NOMO-1 treated with dmso at 0.1 percent for 144 hours (cell line): Measurements from ENCODE around the gene STK17B.
"Not testable (repeated sequence)": the region's sequence is repeated elsewhere in the genome, so short reads cannot be mapped to it uniquely, and the experiment has no call there.

Experiments used
- DNase-seq: peaks from one replicate; lab custom pipeline; 2025; ENCODE audit not compliant: unreplicated experiment; lab: John Stamatoyannopoulos, UW

The STK17B gene

DNA sequence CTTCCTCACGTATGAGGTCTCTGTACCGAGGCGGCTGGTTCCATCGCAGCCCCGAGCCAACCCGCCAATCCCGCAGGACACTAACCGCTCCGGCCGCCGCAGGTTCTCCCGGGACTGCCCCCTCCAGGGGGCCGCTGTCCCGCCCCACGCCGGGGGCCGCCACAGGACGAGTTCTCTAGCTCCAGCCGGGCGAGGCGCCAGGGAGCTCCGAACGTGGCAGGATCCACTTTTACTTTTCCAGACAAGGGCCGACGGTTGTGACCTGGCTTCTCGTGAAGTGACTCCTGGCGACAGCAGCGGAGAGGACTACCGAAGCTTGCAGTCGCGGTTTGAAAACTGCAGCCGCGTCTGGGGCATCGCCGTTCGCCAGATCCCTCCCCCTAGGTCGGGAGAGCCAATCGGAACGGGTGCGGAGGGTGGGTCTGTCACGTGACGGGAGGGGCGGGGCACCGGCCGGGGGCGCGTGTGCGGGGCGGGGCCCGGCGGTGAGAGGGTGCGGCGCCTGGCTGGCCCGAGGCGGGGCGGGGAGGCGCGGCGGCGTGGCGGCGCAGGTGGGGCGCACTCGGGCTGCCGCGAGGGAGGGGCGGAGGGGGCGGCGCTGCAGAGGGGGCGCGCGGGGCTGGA, at the start of gene STK17B:
Gene STK17B (minus strand): TSS at position 331 of the 624 bp plus-strand sequence. CDS start 8,195 bp downstream, outside the sequence.
- DNase-seq, result peak; percentile 97

DNA sequence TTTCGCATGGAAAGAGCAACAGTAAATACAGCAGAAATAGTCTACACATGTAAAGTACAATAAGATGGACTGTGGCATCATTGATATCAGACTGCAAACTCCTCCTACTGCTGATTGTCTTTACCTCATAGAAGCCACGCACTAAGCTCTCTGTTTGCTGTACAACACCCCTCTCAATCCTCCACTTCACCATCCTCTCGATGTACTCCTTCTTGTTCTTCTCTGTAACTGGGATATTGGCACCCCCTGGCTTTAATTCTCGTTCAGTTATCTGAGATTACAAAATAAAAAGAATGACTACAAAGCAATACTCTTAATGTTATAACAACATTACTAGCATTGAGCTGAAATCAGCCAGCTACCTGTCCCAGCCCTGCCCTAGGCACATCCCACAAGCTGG, 49.3 kb upstream of the STK17B start:
- no peak for DNase-seq

DNA sequence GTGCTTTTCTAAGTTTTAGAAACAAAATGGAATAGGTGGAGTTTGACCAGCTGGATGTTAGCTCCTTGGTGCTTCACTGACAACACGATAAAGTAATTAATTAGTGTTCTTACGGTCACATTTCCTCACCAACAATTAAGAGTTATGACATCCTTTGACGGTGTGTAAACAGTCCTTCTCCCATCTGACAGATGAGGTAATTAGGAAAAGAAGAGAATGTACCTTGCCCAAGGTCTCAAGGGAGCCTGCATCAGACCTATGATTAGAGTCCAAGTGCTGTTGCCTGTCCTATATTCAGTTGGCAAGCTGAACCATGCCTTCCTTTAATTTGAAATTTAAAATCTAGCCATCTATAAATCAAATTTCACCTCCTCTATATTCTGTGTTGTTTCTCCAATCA, 48.3 kb upstream of the STK17B start:
- DNase-seq, result no peak

DNA sequence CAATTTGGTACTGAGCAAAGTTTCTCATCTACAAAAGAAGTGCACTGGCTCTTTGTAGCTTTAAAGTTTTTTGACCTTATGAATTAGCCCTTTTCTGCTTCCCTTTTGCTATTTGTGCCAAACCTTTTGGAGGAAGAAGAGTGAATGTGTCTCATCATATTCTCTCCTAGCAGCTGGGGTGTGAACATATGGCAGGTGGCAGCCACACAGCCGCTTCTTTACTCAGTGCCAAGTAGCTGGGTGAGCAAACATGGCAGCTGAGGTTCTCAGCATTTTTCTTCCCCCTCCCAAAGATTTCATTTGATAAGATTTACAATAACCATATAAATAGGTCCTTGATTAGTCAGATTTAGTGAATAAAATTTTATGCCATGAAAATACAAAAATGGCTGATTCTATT, 46.7 kb upstream of the STK17B start:
- DNase-seq, result no peak

DNA sequence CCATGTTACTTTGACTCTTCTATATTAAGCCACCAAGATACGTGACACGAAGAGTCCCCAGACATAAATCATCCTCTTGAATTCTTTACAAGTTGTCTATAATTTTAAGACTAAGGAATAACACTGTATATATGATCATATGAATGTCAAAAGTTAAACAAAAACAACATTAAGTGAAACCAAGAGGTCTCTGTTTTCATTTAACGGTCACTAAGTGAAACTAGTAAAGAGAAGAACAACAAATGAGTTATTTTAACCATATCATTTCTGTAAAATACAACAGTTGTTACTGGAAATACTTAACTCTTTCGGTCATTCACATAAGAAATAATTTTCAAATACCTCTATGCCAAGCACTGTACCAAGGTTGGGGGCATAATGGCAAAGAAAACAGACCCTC, 45.7 kb upstream of the STK17B start:
- no peak for DNase-seq

DNA sequence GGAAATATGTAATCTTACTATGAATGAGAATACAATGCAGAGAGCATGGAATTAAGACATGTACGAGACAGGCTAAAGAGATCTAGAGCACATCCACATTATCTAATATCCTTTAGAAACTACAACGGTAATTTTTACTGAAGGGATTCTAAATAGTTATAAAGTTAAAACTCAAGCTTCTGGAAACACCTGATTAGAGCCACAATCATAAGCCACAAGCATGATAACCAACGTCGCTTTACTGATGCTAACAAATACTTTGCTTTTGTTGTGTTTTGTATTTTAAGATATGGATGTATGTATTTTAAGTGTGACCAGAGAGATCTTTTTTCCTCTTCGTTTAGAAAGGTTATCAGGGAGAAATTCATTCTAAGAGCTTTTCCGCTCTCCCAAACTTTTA, 44.0 kb upstream of the STK17B start:
- DNase-seq, result no peak

DNA sequence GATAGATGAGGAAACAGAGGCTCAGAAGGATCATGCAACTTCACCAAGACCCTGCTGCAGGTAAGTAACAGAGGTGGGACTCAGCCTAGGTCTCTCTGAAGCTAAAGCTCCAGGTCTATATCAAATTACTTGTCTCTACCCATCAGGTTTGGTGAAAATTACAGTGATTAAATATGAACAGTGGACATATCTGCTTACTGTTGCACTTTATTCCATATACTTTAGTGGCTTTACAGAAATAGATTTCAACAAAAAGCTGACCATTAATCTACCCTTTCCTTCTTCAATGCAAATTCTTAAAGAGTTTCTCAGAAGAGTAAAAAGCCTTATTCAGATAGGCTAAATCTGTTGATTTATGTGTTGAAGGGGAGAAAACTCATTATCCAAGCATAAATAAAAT, 42.8 kb upstream of the STK17B start:
- no peak for DNase-seq

DNA sequence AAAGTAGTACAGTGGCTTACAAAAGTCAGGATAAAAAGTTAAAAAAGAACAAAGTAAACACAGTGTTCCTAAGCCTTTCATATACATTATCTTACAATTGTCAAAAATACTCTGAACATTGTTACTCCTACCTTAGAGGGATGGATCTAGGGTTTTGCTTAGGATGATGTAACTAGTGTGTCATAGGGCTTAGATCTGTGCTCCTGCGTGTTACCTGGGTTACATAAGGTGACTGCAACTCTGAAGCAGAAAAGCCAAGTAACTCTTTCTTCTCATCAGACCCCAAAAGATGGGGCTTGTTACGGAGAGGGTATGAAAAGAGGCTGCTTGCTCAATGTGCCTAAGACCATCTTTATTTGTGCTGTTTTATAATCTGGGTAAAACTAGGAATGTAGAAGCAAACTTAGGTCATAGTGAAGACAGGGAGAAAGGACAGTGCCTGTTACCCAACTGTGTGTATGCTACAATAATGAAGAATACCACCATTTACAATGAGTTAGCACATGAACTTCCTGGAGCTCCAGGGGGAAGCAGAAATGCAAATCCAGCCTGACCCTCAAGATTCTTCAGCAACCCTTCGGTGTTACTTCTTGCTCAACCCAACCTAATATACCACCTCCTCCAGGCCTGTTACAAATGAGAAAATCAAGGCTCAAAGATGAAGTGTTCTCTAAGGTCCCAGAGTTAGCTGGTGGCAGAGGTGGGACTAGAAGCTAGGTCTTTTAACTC, 42.0 kb upstream of the STK17B start:
- no peak for DNase-seq

DNA sequence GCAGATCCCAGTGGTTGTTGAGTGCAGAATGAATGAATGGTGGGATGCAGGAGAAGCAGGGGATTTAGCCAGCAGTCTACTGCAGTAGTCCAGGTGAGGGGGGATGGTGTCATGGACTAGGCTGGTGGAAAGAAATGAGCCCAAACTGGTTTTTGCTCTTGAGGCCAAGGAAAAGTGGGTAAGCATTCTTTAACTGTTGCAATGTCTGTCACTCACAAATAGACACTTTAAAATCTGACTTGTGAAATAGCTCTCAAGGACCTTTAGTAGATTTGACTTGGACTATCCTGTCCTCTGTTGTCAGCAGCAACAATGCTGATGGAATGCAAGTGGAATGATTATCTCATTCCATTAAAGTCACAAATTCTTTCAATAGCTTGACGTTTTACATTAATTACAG, 37.5 kb upstream of the STK17B start:
- DNase-seq, result no peak

DNA sequence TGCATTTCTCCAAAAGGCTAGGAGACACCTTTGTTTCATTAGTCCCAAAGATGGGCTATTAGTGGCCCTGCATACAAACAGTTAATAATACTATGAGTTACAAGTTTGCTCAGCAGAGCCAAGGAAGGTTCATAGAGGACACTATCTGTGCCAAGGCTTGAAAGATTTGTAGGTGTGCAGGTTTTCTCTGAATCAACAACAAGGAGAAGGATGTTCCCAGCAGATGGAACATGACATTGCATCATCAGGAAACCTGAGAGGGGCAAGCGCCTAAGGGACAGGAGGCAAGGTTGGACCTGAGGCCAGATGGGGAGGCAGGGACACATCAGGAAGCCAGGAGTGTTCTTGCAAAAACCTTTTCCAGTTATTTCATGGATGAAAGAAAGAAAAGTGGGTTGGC, 35.4 kb upstream of the STK17B start:
- DNase-seq, result no peak

DNA sequence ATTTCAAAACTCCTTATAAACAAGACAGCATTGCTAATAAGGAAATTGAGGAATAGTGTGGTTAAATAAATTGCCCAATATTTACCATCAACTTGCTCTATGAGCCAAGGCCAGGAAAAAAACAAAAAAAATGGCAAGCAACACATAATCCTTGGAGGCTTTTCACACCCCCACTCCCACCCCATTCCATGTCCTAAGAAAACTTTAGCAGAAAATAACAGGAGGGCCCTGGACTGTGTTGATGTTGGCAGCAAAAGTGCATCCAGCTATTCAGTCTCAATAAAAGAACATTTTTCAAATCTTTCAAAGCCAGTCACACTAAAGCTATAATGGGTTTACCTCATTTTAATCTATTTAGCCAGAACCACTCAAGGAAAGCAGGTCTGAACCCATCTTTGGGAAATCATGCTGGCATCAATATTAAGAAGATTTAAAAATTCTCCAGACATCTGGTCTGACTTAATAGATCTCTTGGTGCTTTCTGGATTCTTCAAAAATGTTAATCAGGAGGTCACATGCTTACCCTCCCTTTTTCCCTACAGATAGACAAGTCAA, 34.6 kb upstream of the STK17B start:
- DNase-seq, result no peak

DNA sequence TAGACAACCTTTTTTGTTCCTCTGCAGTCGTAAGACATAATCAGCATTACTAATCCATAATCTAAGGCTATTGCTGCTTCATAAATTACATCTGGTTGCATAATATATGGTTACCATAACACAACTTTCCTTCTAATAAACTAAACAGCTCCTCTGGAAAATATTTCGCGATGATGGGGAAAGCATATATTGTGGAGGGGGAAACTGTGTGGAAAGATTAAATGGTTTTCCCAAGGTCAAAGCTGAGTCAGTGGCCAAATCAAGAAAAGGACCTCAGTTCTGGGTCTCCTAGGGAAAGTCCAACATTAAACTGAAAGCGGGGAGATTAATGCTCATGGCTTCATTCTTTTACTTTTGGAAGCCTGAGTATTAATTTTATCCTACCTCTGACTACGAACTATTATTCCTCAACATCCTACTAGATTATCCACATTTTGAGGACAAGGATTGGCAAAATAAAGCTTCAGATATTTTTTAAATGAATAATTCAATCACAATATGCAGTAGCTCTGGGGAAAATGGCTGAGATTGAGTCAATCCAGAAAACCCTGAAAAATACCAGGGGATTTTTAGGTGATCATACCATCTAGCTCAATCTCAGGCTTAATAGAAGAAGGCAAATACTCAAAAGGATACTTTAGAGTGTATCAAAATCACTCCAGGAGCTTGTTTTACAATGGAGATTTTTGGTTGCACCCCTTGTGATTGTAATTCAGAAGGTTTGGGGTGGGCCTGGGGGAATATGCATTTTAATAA, 33.8 kb upstream of the STK17B start:
- DNase-seq, result no peak

DNA sequence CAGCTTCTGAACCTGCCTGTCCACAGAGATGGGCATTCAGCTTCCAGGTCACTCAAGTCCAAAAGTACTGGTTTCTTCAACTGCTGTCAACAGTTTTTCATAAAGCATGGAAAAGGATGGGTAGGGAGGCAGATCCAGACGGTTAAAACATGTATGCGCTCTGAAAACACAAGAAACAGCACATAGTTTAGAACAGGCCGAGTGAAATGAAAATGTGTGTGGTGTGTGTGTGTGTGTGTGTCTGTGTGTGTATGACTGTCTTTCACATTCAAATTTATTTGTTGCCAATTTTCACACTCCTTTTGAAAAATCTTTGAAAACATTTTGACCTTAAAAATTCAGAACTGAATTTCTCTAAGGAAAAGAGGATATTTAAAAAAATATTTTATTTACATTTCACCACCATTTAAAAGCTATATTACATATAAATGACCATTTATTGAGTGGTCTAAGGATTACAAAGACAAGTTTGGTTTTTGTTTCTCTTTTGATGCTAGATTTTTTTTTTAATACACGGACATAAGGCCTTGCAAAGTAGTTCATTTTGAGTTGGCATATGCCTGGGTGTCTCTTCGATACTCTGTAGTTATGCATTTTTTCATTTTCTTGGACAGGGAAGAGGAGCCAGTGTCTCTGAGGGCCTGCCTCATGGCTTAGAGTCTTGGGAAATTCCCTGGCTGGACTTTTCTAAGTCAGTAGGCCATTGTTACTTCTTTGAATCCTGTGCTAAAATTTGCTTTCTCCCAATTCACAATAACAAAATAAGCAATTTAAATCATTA, 30.0 kb upstream of the STK17B start:
- DNase-seq, result no peak

DNA sequence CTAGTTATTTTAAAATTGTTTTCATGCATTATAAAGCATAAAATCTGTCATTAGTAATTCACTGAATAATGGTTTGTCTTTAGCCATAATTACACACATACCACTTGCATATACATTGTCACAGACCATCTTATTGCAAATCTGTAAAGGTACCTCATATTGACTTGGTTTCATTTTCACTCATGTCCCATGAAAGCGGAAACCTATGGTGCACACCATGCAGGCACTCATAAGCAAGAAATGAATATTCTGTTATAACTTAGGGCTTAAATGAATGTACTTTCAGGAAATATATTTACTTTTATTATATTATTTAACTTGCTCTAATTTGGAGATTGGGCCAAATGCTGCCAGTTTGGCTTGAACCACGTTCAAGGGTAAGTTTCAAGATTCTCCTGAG, 29.2 kb upstream of the STK17B start:
- DNase-seq, result no peak

DNA sequence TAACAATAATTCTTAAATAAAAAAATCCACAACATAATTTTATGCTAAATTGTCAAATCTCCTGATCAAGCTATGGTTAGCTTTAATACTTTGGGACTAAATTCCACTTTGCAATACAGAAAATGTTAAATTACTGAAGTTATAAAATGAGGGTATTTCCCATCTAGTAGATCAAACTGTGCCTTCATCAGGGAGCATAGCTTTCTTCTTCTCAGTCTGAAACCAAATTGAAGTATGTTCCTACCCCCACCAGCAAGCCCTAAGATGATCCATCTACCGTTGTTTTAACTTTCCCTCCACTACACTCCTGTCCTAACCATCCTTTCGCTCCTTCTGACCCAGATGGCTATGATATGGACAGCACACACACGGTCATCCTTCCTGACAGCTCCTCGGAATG, 24.4 kb upstream of the STK17B start:
- no peak for DNase-seq

DNA sequence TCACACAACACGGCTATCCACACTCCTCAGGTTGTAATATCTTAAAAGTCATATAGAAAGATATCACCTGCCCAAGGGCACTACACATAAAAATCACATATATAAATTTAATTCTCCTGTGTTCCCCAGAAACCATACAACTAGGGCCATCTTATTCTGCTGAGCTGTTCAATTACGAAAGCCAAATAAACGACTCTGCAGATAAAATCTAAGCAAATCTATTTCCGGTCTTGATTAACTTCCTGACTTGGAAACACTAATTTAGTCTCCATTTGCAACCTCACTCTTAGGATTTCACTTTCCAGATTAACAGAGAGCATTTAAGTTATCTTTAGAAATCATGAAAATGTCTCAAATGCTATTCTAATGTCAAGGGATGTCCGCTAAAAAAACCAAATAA, 23.9 kb upstream of the STK17B start:
- DNase-seq, result no peak

DNA sequence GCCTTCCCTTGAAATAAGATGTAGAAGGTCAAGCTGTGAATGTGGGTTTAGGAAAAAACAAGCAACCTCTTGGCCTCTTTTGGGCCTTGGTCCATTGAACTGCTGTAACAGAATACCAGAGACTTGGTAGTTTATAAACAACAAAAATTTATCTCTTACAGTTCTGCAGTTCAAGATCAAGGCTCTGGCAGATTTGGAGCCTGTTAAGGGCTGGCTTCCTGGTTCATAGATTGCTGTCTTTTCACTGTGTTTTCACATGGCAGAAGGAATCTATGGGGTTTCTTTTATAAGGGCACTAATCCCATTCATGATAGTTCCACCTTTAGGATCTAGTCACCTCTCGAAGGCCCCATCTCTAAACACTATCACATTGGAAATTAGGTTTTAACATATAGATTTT, 20.2 kb upstream of the STK17B start:
- DNase-seq, result no peak

DNA sequence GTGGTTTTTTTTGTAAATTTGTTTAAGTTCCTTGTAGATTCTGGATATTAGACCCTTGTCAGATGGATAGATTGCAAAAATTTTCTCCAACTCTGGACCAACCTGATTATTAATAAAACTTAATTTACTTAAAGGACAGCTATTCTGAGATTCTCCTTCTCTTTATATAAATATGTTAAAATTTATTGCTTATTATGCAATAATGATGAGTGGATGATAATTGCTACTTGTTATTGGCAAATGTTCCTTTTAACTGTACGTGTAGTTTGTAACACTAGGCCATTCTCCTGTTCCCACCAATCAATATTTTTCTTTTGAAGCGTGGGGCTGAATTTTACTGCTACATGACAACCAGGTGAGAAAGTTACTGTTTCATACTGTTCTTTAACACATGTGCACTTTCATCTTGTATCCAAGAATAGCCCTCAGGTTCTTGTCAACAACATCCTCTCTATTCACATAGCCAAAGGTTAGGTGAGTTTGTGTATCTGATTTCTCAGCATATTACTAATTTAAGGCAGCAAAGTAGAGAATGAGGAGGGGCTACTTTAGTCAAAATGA, 16.6 kb upstream of the STK17B start:
- no peak for DNase-seq

DNA sequence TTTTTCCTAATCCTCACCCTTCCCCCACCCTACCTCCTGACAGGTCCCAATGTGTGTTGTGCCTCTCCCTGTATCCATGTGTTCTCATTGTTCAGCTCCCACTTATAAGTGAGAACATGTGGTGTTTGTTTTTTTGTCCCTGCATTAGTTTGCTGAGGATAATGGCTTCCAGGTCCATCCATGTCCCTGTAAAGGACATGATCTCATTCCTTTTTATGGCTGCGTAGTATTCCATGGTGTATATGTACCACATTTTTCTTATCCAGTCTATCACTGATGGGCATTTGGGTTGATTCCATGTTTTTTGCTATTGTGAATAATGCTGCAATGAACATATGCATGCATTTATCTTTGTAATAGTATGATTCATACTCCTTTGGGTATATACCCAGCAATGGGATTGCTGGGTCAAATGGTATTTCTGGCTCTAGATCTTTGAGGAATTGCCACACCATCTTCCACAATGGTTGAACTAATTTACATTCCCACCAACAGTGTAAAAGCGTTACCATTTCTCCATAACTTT, 15.9 kb upstream of the STK17B start:
- DNase-seq, result not testable (repeated sequence)

DNA sequence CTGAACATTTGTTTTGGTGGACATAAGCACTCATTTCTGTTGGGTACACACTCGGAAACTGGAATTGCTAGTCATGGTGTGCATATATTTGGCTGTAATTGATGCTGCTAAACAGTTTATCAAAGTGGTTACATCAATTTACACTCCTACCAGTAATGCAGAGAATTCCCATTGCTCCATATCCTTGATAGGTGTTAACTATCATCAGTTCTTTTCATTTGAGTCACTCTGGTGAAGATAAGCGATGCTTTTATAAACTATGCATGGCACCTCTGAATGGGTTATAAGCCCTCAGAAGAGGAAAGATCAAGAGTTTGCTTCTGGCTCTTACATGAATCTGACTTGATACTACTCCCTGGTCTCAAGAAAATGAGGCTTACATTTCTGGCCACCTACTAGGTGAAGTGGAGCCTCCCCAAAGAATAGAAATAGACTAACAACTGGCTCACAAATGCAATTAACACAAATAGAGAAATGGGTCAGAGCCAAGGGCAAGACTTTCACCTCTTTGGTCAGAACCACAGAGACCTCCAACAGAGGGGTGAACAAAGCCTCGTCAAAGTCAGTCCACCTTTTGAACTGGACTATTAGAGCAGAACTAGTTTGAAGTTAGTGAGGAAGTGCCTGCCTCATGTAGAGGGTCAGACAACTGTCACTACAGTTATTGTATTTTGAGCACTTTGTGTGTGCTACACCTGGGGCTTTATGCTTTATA, 15.0 kb upstream of the STK17B start:
- DNase-seq, result no peak
